ENCODE data around the gene SRPK2.

The SRPK2 gene

GRCh38 chr7:105133986-105134655 is 254.6 kb downstream of the SRPK2 start:
- ATAC-seq (no peak), DNase-seq (no peak)

GRCh38 chr7:105133358-105133757 is 255.4 kb downstream of the SRPK2 start:
- ATAC-seq (no peak), DNase-seq (no peak)

GRCh38 chr7:105132835-105133234 is 255.9 kb downstream of the SRPK2 start:
- DNase-seq (no peak), ATAC-seq (no peak)

GRCh38 chr7:105132335-105132734 is 256.4 kb downstream of the SRPK2 start:
- ATAC-seq, result peak; percentile 44

GRCh38 chr7:105131890-105132289 is 256.8 kb downstream of the SRPK2 start:
- DNase-seq, result no peak

More at GRCh38 chr7:105132335-105132734, 256.4 kb downstream of the SRPK2 start:
- no peak for DNase-seq

GRCh38 chr7:105131033-105131656 is 257.6 kb downstream of the SRPK2 start:
- no peak for ATAC-seq

More at GRCh38 chr7:105131890-105132289, 256.8 kb downstream of the SRPK2 start:
- ATAC-seq, result peak; percentile 34

GRCh38 chr7:105130580-105130979 is 258.1 kb downstream of the SRPK2 start:
- ATAC-seq (no peak), DNase-seq (no peak)

More at GRCh38 chr7:105131033-105131656, 257.6 kb downstream of the SRPK2 start:
- no peak for DNase-seq

GRCh38 chr7:105130048-105130447 is 258.7 kb downstream of the SRPK2 start:
- DNase-seq, result no peak
- ATAC-seq, result no peak

GRCh38 chr7:105127179-105127578 is 261.5 kb downstream of the SRPK2 start:
- no peak for DNase-seq
- ATAC-seq, result no peak

- no peak for DNase-seq
- no peak for ATAC-seq
These were observed 262.2 kb downstream of the SRPK2 start for GRCh38 chr7:105126436-105126975.

- DNase-seq (no peak), ATAC-seq (no peak)
These were observed 263.0 kb downstream of the SRPK2 start for GRCh38 chr7:105125745-105126144.

GRCh38 chr7:105122619-105123018 is 266.1 kb downstream of the SRPK2 start:
- ATAC-seq, result no peak
- DNase-seq, result no peak

GRCh38 chr7:105118612-105119600 is 269.8 kb downstream of the SRPK2 start:
- ATAC-seq (peak; percentile 40), DNase-seq (no peak)

- ATAC-seq (no peak), DNase-seq (no peak)
These were observed 276.0 kb downstream of the SRPK2 start for GRCh38 chr7:105112440-105113418.

GRCh38 chr7:105107458-105107857 is 281.3 kb downstream of the SRPK2 start:
- DNase-seq (no peak), ATAC-seq (no peak)

GRCh38 chr7:105106473-105106872 is 282.2 kb downstream of the SRPK2 start:
- ATAC-seq, result no peak
- no peak for DNase-seq

GRCh38 chr7:105105579-105105978 is 283.1 kb downstream of the SRPK2 start:
- ATAC-seq, result no peak
- no peak for DNase-seq

GRCh38 chr7:105102557-105103352 is 286.0 kb downstream of the SRPK2 start:
- no peak for ATAC-seq

GRCh38 chr7:105101864-105102263 is 286.9 kb downstream of the SRPK2 start:
- DNase-seq (no peak), ATAC-seq (no peak)

More at GRCh38 chr7:105102557-105103352, 286.0 kb downstream of the SRPK2 start:
- no peak for DNase-seq

- ATAC-seq (peak; percentile 89), DNase-seq (no peak)
These were observed 289.7 kb downstream of the SRPK2 start for GRCh38 chr7:105098863-105099515.
